GM21737 (cell line): Measurements from ENCODE around the gene MOK.

Experiments
- ATAC-seq: cut with Tn5 transposase; IDR thresholded peaks from one replicate; pipeline ENCODE4 v1.9.1; 2021; ENCODE audit warnings: mild to moderate bottlenecking, moderate library complexity; ENCODE audit not compliant: unreplicated experiment

MOK gene

DNA sequence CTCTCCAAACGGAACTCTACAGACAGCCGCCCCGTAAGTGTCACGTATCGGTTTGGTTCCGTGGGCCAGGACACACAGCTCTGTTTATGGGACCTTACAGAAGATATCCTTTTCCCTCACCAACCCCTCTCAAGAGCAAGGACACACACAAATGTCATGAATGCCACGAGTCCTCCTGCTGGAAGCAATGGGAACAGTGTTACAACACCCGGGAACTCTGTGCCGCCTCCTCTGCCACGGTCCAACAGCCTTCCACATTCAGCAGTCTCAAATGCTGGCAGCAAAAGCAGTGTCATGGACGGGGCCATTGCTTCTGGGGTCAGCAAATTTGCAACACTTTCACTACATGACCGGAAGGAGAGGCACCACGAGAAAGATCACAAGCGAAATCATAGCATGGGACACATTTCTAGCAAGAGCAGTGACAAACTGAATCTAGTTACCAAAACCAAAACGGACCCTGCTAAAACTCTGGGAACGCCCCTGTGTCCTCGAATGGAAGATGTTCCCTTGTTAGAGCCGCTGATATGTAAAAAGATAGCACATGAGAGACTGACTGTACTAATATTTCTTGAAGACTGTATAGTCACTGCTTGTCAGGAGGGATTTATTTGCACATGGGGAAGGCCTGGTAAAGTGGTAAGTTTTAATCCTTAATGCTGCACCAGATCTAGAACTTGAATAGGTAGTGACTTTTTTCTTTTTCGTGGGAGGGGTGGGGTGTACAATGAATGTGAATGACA, 95.6 kb downstream of the MOK start:
- no peak for ATAC-seq

DNA sequence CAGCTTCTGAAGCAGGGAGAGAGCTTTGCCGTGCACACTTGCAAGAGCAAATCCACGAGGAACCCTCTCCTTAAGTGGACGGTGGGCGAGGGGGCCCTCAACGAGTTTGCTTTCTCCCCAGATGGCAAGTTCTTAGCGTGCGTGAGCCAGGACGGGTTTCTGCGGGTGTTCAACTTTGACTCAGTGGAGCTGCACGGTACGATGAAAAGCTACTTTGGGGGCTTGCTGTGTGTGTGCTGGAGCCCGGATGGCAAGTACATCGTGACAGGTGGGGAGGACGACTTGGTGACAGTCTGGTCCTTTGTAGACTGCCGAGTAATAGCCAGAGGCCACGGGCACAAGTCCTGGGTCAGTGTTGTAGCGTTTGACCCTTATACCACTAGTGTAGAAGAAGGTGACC, 96.2 kb downstream of the MOK start:
- no peak for ATAC-seq

DNA sequence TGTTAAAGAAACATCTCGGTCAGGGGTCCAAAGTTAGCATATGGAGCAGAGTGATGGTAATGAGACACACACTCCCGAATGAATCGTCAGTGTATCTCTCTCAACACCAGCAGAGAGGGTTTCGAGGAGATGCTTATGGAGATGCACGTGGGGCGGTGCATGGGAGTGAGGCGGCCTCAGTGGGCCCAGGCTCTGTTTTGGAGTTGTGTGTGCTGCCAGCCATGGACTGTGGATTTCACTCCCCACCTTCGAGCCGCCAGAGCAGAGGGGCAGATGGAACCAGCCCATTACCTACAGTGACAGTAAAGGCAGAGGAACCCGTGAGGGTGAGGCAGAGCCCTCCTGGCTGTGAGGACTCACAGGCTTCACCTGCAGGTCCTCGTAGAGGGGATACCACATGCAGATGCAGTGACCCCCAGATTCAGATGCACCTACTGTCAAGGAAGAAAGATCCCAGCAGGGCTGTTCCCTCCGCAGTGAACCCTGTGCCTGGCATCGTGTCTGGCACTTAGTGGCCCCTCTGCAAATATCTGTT, 97.1 kb downstream of the MOK start:
- no peak for ATAC-seq

DNA sequence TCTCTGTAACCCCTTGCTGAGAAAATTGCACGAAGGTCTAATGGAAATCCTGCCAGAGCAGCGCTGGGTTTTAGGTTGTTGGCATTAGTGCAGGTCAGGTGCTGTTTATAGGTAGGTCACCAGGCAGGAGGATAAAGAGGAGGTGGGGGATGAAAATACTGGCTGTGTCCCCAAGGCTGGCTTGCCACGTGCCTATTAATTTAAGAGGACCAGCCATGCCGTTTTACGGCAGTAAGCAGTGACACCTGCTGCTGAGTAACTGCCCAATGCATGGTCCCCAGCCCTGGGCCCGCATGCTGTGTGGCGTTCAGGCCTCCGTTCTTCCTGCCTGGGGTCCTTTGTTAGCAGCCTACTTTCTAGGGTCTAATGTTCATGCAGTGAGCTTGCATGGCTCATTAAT, 98.0 kb downstream of the MOK start:
- ATAC-seq, result no peak

DNA sequence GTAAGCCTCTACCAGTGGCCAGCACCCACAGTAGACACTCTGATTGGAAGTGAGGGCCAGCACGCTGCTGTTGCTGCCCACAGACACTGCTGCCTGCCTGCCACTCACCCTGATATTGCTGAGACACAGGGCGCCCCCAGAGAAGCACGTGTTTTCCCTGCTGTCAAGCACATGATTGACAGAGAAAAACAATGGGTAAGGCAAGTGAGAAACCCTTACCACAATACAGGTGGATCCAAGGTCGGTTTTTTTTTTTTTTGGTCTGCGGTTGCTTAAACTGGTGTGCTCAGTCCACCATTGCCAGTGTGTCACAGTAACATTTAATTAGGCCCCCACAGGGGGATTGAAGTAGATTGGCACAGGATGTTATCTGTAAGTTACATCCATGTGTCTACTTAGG, 99.4 kb downstream of the MOK start:
- ATAC-seq, result no peak

DNA sequence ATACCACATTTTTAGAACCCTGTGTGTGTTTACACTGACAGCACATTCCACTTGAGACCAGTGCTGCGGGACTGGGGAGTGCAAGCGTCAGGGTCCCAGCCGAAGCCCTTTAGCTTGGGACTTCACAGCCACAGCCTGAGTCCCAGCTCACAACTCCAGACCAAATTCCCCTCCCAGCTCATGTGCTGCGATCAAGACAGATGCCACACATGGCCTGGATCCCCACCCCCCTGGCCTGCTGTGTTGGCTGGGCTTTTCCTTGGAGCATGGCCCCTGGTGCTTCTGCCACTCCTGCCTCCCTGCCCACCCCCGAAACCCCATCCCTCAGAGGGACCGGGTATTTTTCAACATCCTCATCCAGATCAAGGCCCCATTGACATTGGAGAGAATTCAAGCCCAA, 101.6 kb downstream of the MOK start:
- no peak for ATAC-seq

DNA sequence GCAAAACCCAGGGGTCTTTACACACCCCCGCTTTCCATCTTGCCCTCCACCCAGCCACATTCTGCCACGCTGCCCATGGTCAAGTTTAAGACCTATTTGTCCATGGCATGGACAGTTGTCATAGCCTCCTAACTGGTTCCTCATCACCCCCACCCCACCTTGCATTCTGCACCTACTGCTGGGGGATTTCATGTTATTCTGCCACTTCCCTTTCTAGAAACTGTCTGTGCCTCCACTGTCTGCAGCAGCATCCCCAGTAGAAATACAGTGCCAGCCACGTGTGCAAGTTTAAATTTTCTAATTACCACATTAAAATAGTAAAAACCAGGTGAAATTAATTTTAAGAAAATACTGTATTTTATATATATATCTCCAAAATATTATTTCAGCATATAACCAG, 102.0 kb downstream of the MOK start:
- ATAC-seq, result no peak

DNA sequence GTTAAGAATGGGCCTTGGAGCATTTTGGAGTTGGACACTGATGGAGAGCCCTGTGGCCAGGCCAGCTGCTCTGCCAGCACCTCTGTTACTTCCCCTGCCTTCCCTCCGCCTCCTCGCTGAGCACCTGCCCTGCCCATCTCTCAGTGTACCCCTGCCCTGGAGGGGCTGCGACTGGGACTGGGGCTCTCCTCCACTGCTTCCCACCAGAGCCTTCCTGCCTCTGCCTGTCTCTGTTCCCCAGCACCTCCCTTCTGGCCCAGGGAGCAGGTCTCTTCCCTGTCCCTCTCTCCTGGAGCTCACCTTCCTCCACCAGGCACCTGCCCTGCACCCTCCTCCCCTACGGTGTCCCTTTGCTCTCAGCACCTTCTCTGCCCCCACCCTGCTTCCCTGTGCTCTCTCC, 103.2 kb downstream of the MOK start:
- ATAC-seq, result no peak

DNA sequence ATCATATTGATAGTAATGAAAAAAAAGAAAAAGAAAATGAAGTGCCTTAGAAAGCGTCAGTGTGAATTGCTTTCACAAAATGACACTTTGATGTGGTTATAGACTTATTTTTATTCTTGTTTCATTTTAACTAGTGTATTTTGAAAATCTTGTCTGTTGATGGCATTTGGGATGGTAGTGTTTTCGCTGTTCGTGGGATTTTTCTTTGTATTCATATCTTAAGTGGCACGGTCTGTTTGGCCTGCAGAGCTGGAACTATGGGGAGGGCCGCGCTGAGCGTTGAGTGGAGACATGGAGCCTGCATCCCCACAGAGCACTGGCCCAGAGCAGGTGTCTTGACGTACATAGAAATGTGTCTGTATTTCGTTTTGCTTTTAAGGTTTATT, 103.6 kb downstream of the MOK start:
- ATAC-seq, result no peak

DNA sequence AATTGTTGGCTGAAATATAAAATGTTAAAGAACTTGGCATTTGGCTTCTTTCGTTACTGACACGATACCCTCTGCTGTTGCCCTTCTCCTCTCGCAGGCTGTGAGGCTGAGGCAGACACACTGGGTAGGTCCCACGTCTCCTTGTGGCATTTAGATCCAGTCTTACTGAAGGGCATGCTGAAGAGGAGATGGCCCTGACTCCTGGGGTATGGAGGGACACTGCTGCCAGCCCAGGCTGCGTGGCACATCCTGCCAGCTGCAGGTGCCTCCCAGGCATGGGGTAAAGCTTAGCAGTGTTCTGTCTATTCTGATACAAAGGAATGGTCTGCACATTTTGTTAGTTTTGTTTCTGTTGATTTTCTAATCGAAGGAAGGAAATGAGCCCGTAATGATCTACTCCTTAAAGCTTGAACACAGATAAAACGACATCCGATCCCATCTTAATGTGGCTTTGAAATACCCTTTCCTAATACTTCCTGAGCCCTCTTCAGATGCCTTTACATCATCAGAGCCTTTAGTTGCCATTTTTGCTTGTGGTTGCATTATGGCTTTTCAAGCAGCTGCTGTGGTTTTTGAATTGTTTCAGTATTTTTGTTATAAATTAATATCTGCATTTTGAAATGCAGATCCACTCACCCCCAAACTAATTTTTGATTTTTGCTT, 104.1 kb downstream of the MOK start:
- ATAC-seq, result no peak

DNA sequence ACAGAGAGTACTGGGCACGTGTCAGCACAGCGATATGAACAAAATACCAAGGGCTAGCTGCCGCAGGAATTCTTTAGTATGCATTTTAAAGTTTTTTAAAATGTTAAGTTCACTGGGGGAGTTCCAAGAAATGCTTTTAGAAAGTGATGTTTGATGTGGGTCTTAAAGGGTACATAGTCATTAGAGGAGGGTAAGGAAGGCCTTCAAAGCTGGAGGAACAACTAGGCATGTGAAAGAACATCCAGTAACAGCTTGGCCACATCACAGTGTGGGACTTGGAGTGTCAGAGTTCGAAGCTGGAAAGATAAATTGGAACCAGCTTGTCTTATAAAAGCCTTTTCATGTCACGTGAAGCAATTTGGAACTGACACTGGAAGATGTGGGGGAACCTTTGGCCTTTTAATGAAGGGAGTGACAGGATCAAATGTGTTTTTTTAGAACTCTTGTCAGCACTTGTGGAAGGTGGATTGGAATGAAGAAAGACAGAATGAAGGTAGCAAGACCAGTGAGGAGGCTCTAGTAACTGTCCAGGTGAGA, 107.6 kb downstream of the MOK start:
- ATAC-seq, result no peak

DNA sequence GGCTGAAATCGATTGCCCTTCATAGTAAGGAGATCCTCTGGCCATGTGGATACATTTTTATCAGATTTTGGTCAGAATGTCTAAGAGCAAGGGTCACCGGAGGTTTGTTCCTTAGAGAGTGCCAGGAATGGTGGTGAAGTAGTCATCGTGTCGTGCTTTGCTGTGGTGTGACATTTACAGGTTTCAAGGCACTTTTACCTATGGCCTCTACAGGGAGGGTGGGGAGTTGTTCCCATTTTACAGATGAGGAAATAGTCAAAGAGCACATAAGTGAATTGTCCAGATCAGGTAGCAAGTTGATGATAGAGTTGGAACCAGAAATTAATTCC, 108.1 kb downstream of the MOK start:
- ATAC-seq, result no peak

DNA sequence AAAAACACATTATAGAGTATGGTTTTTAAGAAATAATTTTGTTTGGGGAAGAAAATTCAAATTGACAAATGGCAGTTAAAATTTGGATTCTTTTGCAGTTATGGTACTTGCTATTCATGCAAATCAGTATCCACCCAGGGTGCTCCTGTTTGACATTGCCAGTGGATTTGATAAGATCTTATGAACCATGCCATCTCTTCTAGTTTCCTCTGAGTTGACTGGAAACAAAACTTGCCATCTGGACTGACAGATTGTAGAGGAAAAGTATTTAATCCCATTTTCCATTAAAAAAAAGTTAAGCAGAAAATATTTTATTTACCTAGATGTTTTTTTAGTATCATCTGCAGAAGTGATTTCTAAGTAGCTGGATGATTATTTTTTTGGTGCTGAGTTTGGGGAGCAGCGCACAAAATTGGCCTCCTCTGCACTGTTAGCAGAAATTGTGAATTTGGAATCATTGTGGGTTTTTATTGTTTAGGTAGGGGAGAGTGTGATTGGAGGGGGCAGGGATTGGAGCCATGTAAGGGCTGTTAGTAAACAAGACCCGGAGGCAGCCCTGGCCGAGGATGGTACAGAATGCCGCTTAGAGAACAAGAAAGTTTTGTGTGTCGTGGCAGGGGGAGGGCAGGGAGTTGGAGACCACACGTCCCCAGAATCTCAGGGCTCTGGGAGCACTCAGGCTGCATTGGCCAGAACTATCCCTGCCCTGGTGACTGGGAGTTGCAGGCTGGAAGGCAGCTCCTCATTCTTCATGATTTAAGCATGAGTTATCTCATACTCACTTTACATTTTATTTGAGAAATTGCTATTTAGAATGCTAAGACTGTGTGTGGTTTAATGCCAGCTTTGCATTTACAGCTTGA, 108.7 kb downstream of the MOK start:
- ATAC-seq, result no peak

DNA sequence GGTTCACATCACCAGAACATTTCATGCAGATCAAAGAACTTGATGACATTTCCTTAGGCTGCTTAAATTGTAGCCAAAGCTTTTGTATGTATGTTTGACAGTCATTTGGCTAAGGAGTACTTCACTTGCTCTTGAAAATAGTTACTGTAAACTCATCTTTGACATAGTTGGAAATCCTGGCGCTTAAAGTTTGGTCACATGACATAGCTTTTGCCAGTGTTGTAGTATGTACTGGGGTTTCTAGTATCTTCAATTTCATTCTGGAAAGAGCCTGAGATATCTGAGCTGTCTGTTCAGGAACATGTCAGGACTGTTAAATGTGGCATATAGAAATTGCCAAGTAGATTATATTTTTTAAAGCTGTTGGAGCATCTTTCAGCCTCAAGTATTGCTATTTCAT, 109.5 kb downstream of the MOK start:
- no peak for ATAC-seq

DNA sequence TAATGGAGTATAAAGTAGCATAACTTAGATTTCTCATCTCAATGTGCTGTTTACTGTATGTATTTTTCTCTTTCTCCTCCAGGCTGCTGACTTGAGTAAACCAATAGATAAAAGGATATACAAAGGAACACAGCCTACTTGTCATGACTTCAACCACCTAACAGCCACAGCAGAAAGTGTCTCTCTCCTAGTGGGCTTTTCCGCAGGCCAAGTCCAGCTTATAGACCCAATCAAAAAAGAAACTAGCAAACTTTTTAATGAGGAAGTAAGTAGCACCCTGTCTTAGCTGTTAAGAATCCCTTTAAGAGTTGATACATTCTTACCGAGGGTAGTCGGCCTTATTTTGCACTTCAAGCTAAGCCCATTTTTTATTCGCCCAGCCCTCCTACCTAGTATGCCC, 110.1 kb downstream of the MOK start:
- no peak for ATAC-seq

DNA sequence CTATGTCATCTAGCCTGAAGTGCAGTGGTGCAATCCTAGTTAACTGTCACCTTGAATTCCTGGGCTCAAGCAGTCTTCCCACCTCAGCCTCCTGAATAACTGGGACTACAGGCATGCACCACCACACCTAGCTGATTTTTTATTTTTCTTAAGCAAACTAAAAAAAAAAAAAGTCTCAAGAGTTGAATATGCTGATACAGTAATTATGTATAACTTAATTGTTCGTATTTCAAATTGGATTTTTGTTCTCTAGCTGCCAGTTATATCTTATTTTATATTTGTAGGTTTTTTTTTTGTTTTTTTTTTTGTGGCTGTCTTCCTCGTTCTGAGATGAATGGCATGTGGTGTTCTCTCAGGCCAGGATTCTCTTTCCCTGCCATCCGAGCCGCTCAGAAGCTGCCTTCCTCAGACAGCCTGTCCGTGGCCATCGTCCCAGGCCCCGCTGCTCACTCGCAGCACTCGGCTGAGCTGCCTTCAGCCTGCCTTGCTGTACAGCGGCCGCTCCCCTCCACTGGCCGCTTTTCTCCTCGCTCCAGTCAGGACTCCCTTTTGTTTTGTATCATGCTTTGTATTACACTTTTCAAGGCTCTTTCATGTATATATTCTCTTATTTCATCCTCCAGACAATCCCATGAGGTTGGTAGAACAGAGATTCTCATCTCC, 112.0 kb downstream of the MOK start:
- ATAC-seq, result no peak

DNA sequence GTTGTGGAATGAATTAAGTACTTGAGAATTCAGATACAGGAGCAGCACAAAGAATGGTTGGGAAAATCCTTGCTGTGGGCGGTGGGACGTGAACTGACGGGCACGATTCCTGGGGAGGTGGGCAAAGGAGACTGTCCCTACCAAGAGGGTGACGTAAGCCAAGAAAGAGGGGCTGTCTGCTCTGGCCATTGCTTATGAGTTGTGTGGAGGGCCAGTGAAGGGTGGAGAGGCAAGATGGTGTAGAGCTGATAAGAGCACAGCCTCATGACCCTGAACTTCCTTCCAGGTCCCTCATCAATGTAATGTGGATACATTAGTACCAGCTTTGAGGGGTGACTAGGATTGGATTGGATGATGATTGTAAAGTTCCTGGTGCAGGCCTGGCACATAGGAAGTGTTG, 115.1 kb downstream of the MOK start:
- no peak for ATAC-seq

DNA sequence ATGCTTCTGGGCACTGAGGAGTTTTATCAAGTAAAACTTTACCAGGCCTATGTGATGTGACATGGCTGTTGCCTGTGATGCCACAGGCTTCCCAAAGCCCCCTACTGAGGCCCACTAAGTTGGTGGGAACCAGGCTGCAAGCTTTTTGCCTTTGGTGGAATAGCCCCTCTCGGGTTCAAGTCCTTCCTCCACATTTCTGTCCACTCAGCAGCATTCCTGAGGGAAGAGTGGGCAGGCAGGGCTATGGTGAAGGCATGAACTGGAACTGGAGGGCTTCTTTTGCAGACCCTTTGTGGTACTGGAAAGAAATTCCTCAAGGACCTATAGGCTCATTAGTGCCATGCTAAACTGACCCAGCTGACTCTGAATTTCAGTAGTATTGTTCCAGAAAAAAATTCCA, 116.8 kb downstream of the MOK start:
- no peak for ATAC-seq

DNA sequence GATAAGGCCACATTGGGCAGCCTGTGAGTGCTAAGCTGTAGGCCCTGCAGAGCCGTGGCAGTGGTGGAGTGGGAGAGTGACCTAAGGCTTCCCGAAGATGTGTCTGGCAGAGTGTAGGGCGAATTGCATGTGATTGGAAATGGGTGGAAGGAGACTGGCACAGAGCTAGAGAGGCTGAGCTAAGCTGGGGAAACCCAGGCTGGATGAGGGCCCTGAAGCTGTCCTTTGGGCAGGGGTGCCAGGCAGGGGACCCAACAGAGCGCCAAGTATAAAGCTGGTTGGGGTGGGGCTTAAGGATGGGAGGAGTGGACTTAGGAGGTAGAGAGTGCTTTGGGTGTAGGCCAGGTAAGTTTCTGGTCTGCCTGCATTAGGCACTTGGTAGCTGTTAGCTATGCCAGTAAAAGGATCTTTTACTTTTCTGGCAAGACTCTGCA, 117.4 kb downstream of the MOK start:
- no peak for ATAC-seq

DNA sequence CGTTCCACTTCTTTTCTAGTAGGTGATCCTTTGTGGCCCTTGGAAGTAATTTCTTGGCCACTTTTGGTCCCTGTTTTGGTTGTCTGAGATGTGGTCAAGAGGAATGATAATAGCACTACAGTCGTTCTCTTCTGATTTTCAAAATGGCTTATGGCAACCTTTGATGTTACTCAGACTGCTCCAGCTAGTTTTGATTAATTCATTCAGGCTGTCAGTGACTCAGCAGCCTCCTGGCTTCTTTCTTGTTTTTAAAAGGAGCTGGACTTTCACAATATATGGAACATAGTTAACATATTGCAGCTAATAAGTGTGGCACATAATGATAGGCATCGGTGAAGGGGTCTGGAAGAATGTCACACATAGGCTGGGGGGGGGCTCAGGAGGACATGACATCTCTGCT, 117.9 kb downstream of the MOK start:
- no peak for ATAC-seq

DNA sequence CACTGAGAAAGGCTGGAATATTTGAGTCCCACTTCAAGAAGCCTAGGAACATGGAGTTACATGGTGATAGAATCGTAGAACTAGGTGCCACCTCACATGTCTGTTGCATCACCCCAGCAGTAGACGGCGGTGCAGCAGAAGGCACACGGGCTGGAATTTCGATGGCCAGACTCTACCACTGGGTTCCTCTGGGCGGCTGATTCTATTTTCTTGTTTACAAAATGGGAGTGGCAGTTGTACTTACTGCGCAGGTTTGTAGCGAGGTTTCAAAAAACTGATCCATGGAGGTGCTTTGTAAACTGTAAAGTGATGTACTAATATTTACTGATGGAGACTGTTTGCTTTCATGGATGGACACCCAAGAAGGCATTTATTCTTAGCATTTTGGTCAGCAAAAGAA, 119.6 kb downstream of the MOK start:
- no peak for ATAC-seq
